Activated naive CD4-positive, alpha-beta T cell treated with anti-CD3 and anti-CD28 coated beads, Interleukin-2, amount 50 U/mL, for 24 hours (primary cell): ENCODE measurements around the gene TSPAN17.

Experiments
- H3K27ac Mint-ChIP-seq: one replicate; pipeline ENCODE4 v1.8.0; 2021; ENCODE audit warnings: mild to moderate bottlenecking, mixed read lengths
- H3K27me3 Mint-ChIP-seq: one replicate; pipeline ENCODE4 v1.8.0; 2021; ENCODE audit warnings: mixed read lengths
- H3K36me3 Mint-ChIP-seq: one replicate; pipeline ENCODE4 v1.8.0; 2021; ENCODE audit warnings: mixed read lengths
- H3K4me1 Mint-ChIP-seq: one replicate; pipeline ENCODE4 v1.8.0; 2021; ENCODE audit warnings: mixed read lengths
- H3K4me3 Mint-ChIP-seq: one replicate; pipeline ENCODE4 v1.8.0; 2021; ENCODE audit warnings: mild to moderate bottlenecking, mixed read lengths
- H3K9me3 Mint-ChIP-seq: one replicate; pipeline ENCODE4 v1.8.0; 2021; ENCODE audit warnings: mixed read lengths

Gene TSPAN17

GRCh38 chr5:176644878-176645670 lies 2.2 kb upstream of the TSPAN17 start:
- no peaks in the 10 kb centered on the region for H3K27me3 Mint-ChIP-seq
- H3K4me3 Mint-ChIP-seq: no peak overlapping the region
- no peaks in the 10 kb centered on the region for H3K36me3 Mint-ChIP-seq
- no peaks in the 10 kb centered on the region for H3K9me3 Mint-ChIP-seq
- no peak overlapping the region for H3K27ac Mint-ChIP-seq
- H3K4me1 Mint-ChIP-seq: peaks cover 30% of the 10 kb centered on the region

- no peaks in the 10 kb centered on the region for H3K9me3 Mint-ChIP-seq
- H3K36me3 Mint-ChIP-seq: no peaks in the 10 kb centered on the region
- H3K27me3 Mint-ChIP-seq: no peaks in the 10 kb centered on the region
- H3K4me1 Mint-ChIP-seq: peaks cover 40% of the 10 kb centered on the region
- H3K27ac Mint-ChIP-seq: peak overlapping the region; percentile 30
- peak overlapping the region; percentile 74 for H3K4me3 Mint-ChIP-seq
Measured at GRCh38 chr5:176646049-176646706, 1.1 kb upstream of the TSPAN17 start.

- Mint-ChIP-seq H3K4me1 (peaks cover 45% of the 10 kb centered on the region), H3K9me3 (no peaks in the 10 kb centered on the region), H3K27ac (peak overlapping the region; percentile 27), H3K27me3 (no peaks in the 10 kb centered on the region), H3K4me3 (peak overlapping the region; percentile 74), H3K36me3 (no peaks in the 10 kb centered on the region)
Measured at GRCh38 chr5:176646707-176647029, 616 bp upstream of the TSPAN17 start.

GRCh38 chr5:176647843-176648473 lies 674 bp downstream of the TSPAN17 start:
- H3K4me3 Mint-ChIP-seq: peak overlapping the region; percentile 74

GRCh38 chr5:176648474-176649194 lies 1.4 kb downstream of the TSPAN17 start:
- peaks cover 64% of the 10 kb centered on the region for H3K4me1 Mint-ChIP-seq
- H3K9me3 Mint-ChIP-seq: no peaks in the 10 kb centered on the region
- H3K4me3 Mint-ChIP-seq: peak overlapping the region; percentile 74
- no peaks in the 10 kb centered on the region for H3K27me3 Mint-ChIP-seq
- H3K36me3 Mint-ChIP-seq: peaks cover 5% of the 10 kb centered on the region
- H3K27ac Mint-ChIP-seq: peak overlapping the region; percentile 25

More at GRCh38 chr5:176647843-176648473, 674 bp downstream of the TSPAN17 start:
- H3K36me3 Mint-ChIP-seq: no peaks in the 10 kb centered on the region
- H3K9me3 Mint-ChIP-seq: no peaks in the 10 kb centered on the region
- no peak overlapping the region for H3K27ac Mint-ChIP-seq
- peaks cover 58% of the 10 kb centered on the region for H3K4me1 Mint-ChIP-seq
- H3K27me3 Mint-ChIP-seq: no peaks in the 10 kb centered on the region

GRCh38 chr5:176650354-176650884 lies 3.1 kb downstream of the TSPAN17 start:
- Mint-ChIP-seq H3K4me3 (no peak overlapping the region), H3K27ac (no peak overlapping the region)

GRCh38 chr5:176651472-176651980 lies 4.2 kb downstream of the TSPAN17 start:
- H3K27ac Mint-ChIP-seq: no peak overlapping the region

More at GRCh38 chr5:176650354-176650884, 3.1 kb downstream of the TSPAN17 start:
- H3K9me3 Mint-ChIP-seq: no peaks in the 10 kb centered on the region
- H3K4me1 Mint-ChIP-seq: peaks cover 78% of the 10 kb centered on the region
- H3K27me3 Mint-ChIP-seq: no peaks in the 10 kb centered on the region
- peaks cover 7% of the 10 kb centered on the region for H3K36me3 Mint-ChIP-seq

GRCh38 chr5:176652136-176652535 lies 4.9 kb downstream of the TSPAN17 start:
- Mint-ChIP-seq H3K27me3 (no peaks in the 10 kb centered on the region), H3K27ac (no peak overlapping the region), H3K9me3 (no peaks in the 10 kb centered on the region), H3K4me1 (peaks cover 66% of the 10 kb centered on the region), H3K4me3 (no peak overlapping the region), H3K36me3 (peaks cover 7% of the 10 kb centered on the region)

More at GRCh38 chr5:176651472-176651980, 4.2 kb downstream of the TSPAN17 start:
- Mint-ChIP-seq H3K4me1 (peaks cover 71% of the 10 kb centered on the region), H3K36me3 (peaks cover 7% of the 10 kb centered on the region), H3K27me3 (no peaks in the 10 kb centered on the region), H3K9me3 (no peaks in the 10 kb centered on the region), H3K4me3 (no peak overlapping the region)

GRCh38 chr5:176653401-176654385 lies 6.4 kb downstream of the TSPAN17 start:
- Mint-ChIP-seq H3K4me1 (peaks cover 71% of the 10 kb centered on the region), H3K9me3 (no peaks in the 10 kb centered on the region), H3K4me3 (peak overlapping the region; percentile 47), H3K36me3 (peaks cover 7% of the 10 kb centered on the region), H3K27ac (peak overlapping the region; percentile 52), H3K27me3 (no peaks in the 10 kb centered on the region)

GRCh38 chr5:176654856-176655255 lies 7.6 kb downstream of the TSPAN17 start:
- no peaks in the 10 kb centered on the region for H3K27me3 Mint-ChIP-seq
- peaks cover 7% of the 10 kb centered on the region for H3K36me3 Mint-ChIP-seq
- no peak overlapping the region for H3K4me3 Mint-ChIP-seq
- H3K27ac Mint-ChIP-seq: no peak overlapping the region
- no peaks in the 10 kb centered on the region for H3K9me3 Mint-ChIP-seq
- peaks cover 74% of the 10 kb centered on the region for H3K4me1 Mint-ChIP-seq

GRCh38 chr5:176656467-176656990 lies 9.2 kb downstream of the TSPAN17 start:
- Mint-ChIP-seq H3K27ac (no peak overlapping the region), H3K4me3 (no peak overlapping the region), H3K4me1 (peaks cover 69% of the 10 kb centered on the region), H3K9me3 (no peaks in the 10 kb centered on the region), H3K27me3 (no peaks in the 10 kb centered on the region), H3K36me3 (peaks cover 7% of the 10 kb centered on the region)

GRCh38 chr5:176658007-176658599 lies 10.8 kb downstream of the TSPAN17 start:
- Mint-ChIP-seq H3K4me1 (peaks cover 53% of the 10 kb centered on the region), H3K27me3 (no peaks in the 10 kb centered on the region), H3K9me3 (no peaks in the 10 kb centered on the region), H3K27ac (no peak overlapping the region), H3K4me3 (peak overlapping the region; percentile 76), H3K36me3 (peaks cover 7% of the 10 kb centered on the region)

- H3K27me3 Mint-ChIP-seq: no peaks in the 10 kb centered on the region
- peak overlapping the region; percentile 76 for H3K4me3 Mint-ChIP-seq
- H3K27ac Mint-ChIP-seq: no peak overlapping the region
- peaks cover 45% of the 10 kb centered on the region for H3K4me1 Mint-ChIP-seq
- no peaks in the 10 kb centered on the region for H3K9me3 Mint-ChIP-seq
- no peaks in the 10 kb centered on the region for H3K36me3 Mint-ChIP-seq
Measured at GRCh38 chr5:176658817-176659511, 11.7 kb downstream of the TSPAN17 start.
